ENCODE data around the gene CARS1.

CARS1 gene

GRCh38 chr11:3057069-3057963 is at the start of gene CARS1:
Gene CARS1 (minus strand): TSS chr11:3057423. CDS start chr11:3057367, 56 bp downstream.
- DNase-seq (ENCODE audit: low read depth in 2 of 2): peak; percentile 87 to 94

DNA sequence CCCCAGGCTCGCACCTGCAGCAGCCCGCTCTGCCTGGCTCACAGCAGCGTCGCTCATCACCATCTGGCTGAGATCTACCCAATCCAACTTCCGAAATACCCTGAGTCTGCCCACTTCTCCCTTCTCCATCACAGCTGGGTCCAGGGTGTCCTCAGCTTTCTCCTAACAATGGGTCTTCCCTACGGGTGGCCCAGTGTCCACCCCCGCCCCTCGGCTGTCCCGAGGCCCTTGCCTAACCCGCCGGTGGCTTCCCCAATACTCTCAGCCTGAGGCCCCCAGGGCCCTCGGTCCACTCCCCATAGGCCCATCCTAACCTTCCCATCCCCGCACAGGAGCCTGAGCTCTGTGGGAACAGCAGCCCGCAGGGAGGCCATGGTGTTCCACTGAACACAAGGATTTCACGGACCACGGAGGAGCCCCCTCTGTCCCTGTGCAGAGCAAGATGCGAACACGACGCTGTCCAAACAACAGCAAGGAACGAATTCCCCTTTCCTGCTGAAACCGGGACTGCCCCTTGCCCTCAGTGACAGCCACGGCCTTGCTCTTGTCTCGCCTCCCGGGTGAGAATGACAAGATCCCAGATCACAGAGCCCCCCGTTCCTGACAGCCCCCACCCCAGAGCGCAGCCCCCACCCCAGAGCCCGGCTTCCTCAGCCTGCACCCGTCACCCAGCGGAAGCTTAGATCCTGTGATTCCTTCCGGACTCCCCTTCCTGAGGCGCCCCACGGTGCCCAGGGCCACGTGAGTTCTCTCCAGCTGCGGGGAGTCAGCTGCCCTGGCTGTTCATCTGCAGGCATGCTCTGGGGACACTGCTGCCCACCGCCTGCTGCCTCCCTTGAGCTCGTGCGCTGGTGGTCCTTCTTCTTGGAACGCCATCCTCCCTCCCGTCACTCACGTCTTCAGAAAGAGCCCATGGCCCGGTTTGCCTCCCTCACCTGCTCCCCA is 48.8 kb upstream of the CARS1 start:
- DNase-seq (ENCODE audit: low read depth in 2 of 2): no peak

DNA sequence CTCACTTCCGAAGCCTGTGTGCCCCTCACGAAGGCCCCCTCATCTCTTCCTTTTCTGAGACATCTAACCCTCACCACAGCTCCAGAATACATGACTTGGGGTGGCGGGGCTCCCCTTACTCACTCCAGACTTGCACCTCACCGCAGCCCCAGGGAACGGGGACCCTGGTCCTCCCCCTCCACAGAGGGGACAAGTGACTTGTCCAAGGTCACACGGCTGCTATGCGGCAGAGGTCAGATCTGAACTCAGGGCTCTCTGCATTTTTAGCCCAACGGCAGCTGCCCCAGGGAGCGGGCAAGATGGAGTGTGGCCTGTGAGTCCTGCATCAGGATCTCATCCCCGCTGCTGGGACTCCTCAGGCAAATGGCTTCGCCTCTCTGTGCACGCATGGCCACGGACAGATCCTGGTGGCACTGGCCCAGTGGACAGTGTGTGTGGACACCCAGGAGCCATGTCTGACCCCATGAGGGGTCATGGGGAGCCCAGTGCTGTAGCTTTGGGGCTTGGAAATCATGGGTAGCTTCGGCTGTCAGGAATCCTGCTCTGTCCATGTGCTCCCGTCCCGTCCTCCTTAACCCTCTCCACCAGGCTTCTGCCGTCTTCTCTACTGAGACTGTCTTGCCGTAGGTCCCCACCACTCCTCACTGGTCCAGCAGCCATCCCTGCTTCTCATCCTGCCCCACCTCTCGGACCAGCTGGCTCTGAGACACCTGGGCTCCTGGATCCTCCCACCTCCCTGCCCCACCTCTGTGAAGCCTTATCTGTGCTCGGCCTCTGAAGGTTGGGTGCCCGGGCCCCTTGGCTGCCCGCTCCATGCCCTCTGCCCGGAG is 48.0 kb upstream of the CARS1 start:
- DNase-seq (ENCODE audit: low read depth in 2 of 2): no peak

- DNase-seq (ENCODE audit: low read depth in 2 of 2): no peak
These were observed 47.0 kb upstream of the CARS1 start for GRCh38 chr11:3104051-3104714.

DNA sequence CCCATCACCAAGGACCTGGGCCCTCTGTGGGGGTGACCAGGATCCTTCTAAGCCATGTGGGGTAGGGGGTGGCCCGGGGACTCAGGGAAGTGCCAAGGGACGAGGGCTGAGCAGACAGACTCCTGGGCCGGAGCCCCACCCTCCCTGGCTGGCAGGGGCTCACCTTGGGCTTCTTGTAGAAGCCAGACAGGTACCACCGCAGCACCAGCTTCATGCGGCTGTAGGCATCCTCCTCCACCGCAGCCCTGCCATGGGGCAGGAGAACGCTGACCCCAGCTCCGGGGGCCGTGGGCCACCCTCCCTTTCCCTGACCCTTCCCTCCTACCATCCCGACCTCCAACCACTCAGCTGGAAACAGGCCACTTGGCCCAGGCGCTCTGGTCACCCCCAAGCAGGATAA is 45.9 kb upstream of the CARS1 start:
- DNase-seq (ENCODE audit: low read depth in 2 of 2): no peak

DNA sequence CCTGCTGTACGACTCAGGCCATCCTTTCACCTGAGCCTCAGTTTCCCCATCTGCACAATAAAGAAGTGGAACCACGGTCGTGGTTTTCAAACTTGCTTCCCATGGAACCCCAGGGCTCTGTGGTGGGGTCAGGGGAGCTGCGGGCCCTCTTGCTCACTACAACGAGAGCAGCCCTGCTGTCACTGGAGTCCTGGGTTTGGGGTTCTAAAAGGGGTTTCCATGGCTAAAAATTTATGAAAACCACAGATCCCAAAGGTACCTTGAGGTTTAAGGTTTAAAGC is 45.4 kb upstream of the CARS1 start:
- no peak for DNase-seq (ENCODE audit: low read depth in 2 of 2)

GRCh38 chr11:3101921-3102640 is 44.9 kb upstream of the CARS1 start:
- no peak for DNase-seq (ENCODE audit: low read depth in 2 of 2)

GRCh38 chr11:3099178-3099577 is 42.0 kb upstream of the CARS1 start:
- DNase-seq (ENCODE audit: low read depth in 2 of 2): no peak

DNA sequence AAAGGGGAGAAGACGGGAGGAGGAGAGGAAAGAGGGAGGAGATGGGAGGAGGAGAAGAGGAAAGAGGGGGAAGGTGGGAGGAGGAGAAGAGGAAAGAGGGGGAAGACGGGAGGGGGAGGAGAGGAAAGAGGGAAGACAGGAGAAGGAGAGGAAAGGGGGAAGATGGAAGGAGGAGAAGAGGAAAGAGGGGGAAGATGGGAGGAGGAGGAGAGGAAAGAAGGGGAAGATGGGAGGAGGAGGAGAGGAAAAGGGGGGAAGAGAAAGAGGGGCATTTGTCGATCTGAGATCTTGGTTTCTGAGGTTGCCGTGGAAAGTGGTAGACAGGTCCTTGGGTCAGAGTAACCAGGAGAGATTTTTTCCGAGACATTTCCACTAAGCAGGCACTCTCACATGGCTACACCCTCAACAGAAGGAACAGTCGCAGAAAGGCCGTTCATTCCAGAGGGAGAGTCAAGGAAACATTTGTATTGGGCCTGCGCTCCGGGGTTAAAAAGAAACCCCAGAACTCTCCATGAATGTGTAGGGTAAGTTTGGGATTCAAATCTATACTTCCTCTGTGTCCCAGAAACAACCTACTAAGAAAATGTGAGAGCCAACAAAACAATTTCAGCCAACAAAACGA is 39.8 kb upstream of the CARS1 start:
- no peak for DNase-seq (ENCODE audit: low read depth in 2 of 2)

DNA sequence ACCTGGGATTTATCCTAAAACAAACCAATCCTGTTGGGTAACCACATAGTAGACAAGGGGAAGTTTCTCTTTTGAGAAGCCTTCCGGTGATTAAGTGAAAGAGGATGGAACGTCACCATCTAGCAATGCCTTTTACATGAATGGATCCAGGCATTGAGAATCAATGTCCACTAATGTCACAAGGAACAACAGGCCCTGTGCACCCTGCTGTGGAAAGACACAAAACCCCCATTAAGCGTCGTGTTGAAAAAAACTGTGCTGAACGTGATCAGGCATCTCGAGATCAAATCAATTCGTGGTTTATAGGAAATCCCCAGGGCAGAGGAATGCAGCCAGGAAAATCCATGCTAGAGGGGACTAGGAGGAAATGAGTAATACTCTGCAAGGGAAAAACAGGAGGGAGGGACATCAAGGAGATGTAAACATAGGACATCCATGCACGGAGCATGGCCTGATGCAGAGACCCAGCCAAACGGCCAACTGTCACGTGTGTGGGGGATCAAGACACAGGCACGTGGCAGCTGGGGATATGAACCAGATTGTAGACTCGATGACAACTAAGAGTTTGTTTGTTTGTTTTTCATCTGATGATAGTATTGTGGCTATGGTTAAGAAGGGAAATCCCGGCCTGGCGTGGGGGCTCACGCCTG is 38.6 kb upstream of the CARS1 start:
- no peak for DNase-seq (ENCODE audit: low read depth in 2 of 2)

DNA sequence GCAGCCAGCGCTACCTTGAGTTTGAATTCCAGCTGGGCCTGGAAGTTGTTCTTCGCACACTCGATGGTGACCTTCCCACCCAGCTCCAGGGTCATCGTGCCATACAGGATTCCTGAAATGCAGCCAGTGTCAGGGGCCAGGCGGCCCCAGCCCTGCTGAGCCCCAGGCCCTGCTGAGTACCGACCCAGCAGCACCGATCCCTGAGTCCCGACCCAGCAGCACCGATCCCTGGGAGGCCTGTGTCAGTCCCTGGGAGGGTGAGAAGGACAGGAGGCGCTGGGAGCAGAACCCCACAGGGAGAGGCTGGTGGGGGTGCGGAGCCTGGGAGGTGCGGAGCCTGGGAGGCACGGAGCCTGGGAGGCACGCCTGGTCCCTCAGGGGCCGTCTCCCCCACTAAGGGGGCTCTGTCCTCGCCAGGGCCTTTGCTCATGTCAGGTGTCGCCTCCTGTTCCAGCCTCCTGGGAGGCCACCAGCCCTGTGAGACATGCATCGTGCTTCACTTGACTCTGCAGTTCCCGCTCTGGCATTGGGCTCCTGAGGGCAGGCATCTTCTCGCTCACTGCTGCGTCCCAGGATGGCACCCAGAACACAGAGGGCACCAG is 37.1 kb upstream of the CARS1 start:
- DNase-seq (ENCODE audit: low read depth in 2 of 2): no peak

- no peak for DNase-seq (ENCODE audit: low read depth in 2 of 2)
These were observed 36.3 kb upstream of the CARS1 start for GRCh38 chr11:3093281-3094191.

DNA sequence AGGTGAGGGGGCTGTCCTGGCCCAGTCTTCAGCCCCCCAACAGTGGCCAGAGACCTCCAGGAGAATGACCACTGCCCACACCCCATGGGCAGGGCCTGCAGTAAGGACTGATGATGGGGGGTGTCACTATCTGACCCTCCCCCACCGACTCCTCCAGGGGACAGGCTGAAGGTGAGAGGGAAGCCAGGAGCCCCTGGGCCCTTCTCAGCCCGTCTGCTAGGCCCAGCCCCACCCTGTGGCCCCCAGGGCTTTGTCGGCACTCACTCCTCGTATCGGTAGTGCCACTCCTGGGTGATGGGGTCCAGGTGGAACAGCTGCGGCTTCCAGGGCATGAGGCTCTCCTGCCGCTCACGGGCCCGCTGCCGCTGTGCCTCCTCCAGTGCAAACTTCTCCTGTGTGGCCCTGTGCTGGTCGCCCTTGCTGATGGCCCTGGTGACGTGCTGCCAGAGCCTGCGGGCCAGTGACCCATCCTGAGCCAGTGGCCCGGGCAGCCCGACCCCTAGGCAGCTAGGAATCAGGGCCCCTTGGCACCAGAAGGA is 35.4 kb upstream of the CARS1 start:
- DNase-seq (ENCODE audit: low read depth in 2 of 2): no peak

DNA sequence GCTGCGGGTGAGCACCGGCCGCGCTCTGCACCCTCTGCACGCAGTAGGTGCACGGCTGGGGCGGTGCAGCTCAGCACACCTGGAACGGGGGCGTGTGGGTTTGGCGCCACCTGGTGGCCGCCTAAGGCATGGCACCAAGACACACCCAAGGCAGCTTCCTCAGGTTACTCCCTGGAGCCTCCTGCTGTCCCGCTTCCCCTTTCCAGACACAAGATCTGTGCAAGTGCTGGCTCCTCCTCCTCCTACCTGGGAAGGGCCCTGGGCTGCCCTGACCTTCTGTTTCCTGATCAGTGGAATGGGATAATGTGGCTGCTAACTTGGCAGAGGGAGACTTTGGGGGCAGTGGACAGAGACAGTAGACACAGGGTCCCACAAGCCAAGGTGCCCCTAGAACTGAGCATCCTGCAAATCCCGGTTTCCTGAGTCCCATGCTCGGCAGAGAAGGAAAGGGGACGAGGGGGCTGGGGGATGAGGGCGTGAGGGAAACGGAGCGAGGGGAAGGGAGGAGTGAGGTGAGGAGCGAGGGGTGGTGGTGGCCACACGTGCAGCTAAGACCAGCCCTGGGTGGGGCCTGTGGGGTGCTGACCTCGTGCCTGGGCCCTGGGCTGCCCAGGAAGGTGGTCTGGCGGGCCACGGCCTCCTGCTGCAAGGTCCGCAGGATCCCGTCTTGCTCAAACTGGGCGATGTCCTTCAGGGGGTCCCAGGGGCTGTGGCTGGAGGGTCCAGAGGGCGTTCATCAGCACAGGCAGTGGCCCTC is 34.8 kb upstream of the CARS1 start:
- peak; percentile 46 to 58 for DNase-seq (ENCODE audit: low read depth in 2 of 2)

DNA sequence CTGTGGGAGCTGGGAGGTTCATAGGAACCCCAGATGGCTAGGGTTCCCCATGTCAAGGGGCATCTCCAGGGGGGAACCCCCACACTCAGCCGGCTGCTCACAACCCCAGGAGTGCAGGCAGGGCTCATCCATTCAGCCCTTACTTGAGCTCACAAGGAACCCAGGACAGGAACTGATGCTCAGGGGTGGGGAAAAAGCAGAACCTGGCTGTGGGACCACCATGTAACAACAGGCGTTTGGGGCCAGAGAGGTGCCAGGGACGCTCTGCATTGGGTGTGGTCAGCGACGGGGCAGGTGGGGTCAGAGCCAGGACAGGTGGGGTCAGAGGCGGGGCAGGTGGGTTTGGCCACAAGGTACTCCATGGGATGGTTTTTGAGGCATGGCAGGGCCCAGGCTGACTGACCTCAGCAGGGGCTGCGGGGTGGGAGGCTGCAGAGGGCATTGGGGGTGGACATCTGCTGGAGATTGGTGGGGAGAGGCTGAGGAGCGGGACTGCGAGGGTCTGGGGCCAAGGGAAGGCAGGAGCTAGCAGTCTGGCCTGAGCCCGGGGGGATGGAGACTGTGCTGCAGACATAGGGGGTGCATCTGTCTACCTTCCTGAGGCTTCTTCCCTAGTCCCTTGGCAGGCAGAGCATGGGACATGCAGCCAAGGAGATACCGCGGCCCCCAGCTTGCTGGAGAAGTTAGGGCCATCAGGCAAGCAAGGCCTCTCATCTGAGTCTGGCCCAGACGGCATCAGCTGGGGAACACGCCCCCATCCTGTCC is 34.0 kb upstream of the CARS1 start:
- DNase-seq (ENCODE audit: low read depth in 2 of 2): no peak

DNA sequence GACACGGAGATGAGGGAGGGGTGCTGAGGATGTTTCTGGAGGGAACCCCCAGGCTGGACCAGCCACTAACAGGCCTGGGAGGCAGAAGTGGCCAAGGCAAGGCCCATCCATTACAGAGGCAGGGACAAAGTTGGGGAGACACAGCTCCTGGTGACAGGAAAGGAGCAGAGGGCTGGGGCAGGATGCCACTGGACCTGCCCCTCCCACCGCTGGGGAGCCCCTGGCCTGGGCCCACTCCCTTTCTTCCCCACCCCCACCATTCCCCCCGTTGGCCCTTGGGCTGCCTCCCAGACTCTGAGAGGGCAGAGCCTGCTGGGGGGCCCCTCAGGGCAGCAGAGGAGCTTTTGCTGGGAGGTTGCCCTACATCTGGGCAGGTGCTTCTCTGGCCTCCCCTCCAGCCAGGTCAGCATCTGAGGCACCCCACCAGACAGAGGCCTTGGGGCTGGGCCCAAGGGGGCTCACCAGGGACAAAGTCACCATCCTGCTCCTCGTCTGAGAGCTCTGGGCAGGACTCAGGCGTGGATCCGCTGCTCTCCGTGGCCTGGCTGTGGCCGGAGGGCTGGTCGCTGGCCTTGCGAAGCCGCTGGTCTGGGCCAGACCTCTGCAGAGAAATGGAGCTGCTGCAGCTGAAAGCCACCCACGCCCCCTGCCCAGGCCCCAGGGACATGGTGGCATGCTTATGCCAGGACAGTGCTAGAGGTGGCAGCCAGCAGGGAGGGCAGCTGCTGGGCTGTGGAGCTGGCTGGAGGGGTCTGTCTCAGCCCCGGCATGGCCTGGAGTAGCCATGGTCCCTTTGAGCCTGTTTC is 33.1 kb upstream of the CARS1 start:
- DNase-seq (ENCODE audit: low read depth in 2 of 2): no peak
